Measurements from ENCODE around the gene RIT2. TPM values are rescaled to one million over a fixed set of nuclear protein-coding genes. Genes with fewer than 3 reads are reported as not detected.
A peak's percentile ranks its signal among the peaks of the same experiment; 100 is the strongest.

RIT2 gene
- polyA plus RNA-seq, 1 donor from 2014 or later = 1.1 TPM

DNA sequence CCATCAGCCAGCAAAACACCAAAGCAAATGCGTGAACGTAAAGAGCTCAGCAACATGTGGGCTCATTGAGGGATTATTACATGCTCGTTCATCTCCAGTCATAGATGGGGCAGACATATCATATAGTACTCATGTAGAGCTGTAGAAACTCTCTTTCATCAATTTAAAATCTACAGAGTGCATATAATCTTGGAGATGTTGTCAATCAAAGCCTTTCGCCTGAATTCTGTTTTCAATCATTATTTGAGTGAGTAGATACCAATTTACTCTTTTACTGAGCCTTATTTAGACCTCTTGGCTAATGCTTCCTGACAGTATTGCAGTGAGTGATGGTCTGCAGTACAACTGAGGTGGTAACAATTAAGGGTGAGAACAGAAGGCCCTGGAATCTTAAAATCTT is 7.0 kb downstream of the RIT2 start:
- Histone ChIP-seq H3K9me2 (ENCODE audit: insufficient read depth, low read length) (no peaks in the 10 kb centered on the region), H2AFZ (ENCODE audit: low read depth, low read length) (no peak overlapping the region), H3K27ac (ENCODE audit: low read length) (peak overlapping the region; percentile 47)

DNA sequence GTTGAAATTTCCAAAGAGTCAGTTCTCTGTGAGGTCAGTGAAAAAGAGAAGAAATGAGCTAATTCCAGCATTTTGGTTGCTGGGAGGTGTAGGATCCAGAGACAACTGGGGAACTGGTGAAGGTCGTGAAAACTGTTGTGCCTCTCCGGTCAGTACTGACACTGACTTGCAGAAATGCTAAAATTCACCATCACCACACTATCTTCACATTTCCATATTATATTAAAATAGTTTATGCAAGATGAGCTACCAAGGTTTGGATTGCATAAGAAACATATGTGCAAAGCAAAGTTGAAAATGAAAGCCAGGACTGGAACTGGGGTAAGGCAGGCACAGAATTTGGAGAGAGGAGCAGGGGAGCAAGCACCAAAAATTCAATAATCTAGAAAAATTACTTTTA is 21.8 kb downstream of the RIT2 start:
- TF ChIP-seq POLR2AphosphoS5 (IDR thresholded peaks at IDR 0.05) = no peak
- TF ChIP-seq, protein P1, sequence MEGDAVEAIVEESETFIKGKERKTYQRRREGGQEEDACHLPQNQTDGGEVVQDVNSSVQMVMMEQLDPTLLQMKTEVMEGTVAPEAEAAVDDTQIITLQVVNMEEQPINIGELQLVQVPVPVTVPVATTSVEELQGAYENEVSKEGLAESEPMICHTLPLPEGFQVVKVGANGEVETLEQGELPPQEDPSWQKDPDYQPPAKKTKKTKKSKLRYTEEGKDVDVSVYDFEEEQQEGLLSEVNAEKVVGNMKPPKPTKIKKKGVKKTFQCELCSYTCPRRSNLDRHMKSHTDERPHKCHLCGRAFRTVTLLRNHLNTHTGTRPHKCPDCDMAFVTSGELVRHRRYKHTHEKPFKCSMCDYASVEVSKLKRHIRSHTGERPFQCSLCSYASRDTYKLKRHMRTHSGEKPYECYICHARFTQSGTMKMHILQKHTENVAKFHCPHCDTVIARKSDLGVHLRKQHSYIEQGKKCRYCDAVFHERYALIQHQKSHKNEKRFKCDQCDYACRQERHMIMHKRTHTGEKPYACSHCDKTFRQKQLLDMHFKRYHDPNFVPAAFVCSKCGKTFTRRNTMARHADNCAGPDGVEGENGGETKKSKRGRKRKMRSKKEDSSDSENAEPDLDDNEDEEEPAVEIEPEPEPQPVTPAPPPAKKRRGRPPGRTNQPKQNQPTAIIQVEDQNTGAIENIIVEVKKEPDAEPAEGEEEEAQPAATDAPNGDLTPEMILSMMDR (IDR thresholded peaks at IDR 0.05; ENCODE audit: poor library complexity, severe bottlenecking) = no peak
- TF ChIP-seq RAD21 (conservative IDR thresholded peaks at IDR 0.05) = no peak
- no peak for TF ChIP-seq EZH2 (IDR thresholded peaks at IDR 0.05; ENCODE audit: borderline replicate concordance, insufficient read depth, low read length, poor library complexity, severe bottlenecking)
- TF ChIP-seq, protein P2, sequence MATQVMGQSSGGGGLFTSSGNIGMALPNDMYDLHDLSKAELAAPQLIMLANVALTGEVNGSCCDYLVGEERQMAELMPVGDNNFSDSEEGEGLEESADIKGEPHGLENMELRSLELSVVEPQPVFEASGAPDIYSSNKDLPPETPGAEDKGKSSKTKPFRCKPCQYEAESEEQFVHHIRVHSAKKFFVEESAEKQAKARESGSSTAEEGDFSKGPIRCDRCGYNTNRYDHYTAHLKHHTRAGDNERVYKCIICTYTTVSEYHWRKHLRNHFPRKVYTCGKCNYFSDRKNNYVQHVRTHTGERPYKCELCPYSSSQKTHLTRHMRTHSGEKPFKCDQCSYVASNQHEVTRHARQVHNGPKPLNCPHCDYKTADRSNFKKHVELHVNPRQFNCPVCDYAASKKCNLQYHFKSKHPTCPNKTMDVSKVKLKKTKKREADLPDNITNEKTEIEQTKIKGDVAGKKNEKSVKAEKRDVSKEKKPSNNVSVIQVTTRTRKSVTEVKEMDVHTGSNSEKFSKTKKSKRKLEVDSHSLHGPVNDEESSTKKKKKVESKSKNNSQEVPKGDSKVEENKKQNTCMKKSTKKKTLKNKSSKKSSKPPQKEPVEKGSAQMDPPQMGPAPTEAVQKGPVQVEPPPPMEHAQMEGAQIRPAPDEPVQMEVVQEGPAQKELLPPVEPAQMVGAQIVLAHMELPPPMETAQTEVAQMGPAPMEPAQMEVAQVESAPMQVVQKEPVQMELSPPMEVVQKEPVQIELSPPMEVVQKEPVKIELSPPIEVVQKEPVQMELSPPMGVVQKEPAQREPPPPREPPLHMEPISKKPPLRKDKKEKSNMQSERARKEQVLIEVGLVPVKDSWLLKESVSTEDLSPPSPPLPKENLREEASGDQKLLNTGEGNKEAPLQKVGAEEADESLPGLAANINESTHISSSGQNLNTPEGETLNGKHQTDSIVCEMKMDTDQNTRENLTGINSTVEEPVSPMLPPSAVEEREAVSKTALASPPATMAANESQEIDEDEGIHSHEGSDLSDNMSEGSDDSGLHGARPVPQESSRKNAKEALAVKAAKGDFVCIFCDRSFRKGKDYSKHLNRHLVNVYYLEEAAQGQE (IDR thresholded peaks at IDR 0.05; ENCODE audit: borderline replicate concordance) = no peak
- TF ChIP-seq SMC3 (conservative IDR thresholded peaks at IDR 0.05; ENCODE audit: poor library complexity) = no peak
- no peak for TF ChIP-seq TAF1 (IDR thresholded peaks at IDR 0.05; ENCODE audit: low read depth)
- TF ChIP-seq MXI1 (conservative IDR thresholded peaks at IDR 0.05; ENCODE audit: poor library complexity, severe bottlenecking) = no peak
- no peak for TF ChIP-seq EP300 (conservative IDR thresholded peaks at IDR 0.05; ENCODE audit: poor library complexity, severe bottlenecking)
- H3K27ac ChIP-seq (ENCODE audit: low read length) = no peak overlapping the region
- no peaks in the 10 kb centered on the region for H3F3A ChIP-seq (ENCODE audit: insufficient read depth, low read length, poor library complexity, severe bottlenecking)
- no peaks in the 10 kb centered on the region for H3K9me2 ChIP-seq (ENCODE audit: insufficient read depth, low read length)
- no peak overlapping the region for H3K4me2 ChIP-seq (ENCODE audit: low read length)
- no peak overlapping the region for H2AFZ ChIP-seq (ENCODE audit: low read depth, low read length)
- H3K4me3 ChIP-seq (ENCODE audit: low read length) = no peak overlapping the region
- H3K9me3 ChIP-seq (ENCODE audit: low read length) = peaks cover 4% of the 10 kb centered on the region
- H3K27me3 ChIP-seq (ENCODE audit: insufficient read depth, low read depth, low read length) = no peaks in the 10 kb centered on the region
- H3K79me2 ChIP-seq (replicated peaks; ENCODE audit: insufficient read depth, low read length) = no peaks in the 10 kb centered on the region
- H3K9ac ChIP-seq (ENCODE audit: low read length) = no peak overlapping the region
- no peaks in the 10 kb centered on the region for H3K36me3 ChIP-seq (ENCODE audit: insufficient read depth, low read length)
- H4K20me1 ChIP-seq (ENCODE audit: insufficient read depth) = no peaks in the 10 kb centered on the region

More for the DNA sequence above, 7.0 kb downstream of the RIT2 start:
- H3K27me3 ChIP-seq (ENCODE audit: insufficient read depth, low read depth, low read length) = no peaks in the 10 kb centered on the region
- H3K79me2 ChIP-seq (replicated peaks; ENCODE audit: insufficient read depth, low read length) = no peaks in the 10 kb centered on the region
- H3K4me3 ChIP-seq (ENCODE audit: low read length) = no peak overlapping the region
- TF ChIP-seq RAD21 (conservative IDR thresholded peaks at IDR 0.05) = no peak
- no peak for TF ChIP-seq EZH2 (IDR thresholded peaks at IDR 0.05; ENCODE audit: borderline replicate concordance, insufficient read depth, low read length, poor library complexity, severe bottlenecking)
- peak; percentile 89 for TF ChIP-seq POLR2AphosphoS5 (IDR thresholded peaks at IDR 0.05)
- peak; percentile 91 for TF ChIP-seq EP300 (conservative IDR thresholded peaks at IDR 0.05; ENCODE audit: poor library complexity, severe bottlenecking)
- TF ChIP-seq SMC3 (conservative IDR thresholded peaks at IDR 0.05; ENCODE audit: poor library complexity) = peak; percentile 24
- TF ChIP-seq, protein P2 (IDR thresholded peaks at IDR 0.05; ENCODE audit: borderline replicate concordance) = peak; percentile 47
- TF ChIP-seq, protein P1 (IDR thresholded peaks at IDR 0.05; ENCODE audit: poor library complexity, severe bottlenecking) = no peak
- no peak for TF ChIP-seq MXI1 (conservative IDR thresholded peaks at IDR 0.05; ENCODE audit: poor library complexity, severe bottlenecking)
- no peaks in the 10 kb centered on the region for H4K20me1 ChIP-seq (ENCODE audit: insufficient read depth)
- no peaks in the 10 kb centered on the region for H3F3A ChIP-seq (ENCODE audit: insufficient read depth, low read length, poor library complexity, severe bottlenecking)
- H3K4me2 ChIP-seq (ENCODE audit: low read length) = no peak overlapping the region
- H3K36me3 ChIP-seq (ENCODE audit: insufficient read depth, low read length) = no peaks in the 10 kb centered on the region
- H3K9ac ChIP-seq (ENCODE audit: low read length) = no peak overlapping the region
- H3K9me3 ChIP-seq (ENCODE audit: low read length) = no peaks in the 10 kb centered on the region
